WTC11 (cell line): ENCODE measurements around the gene SHROOM2. TPM values are rescaled to one million over a fixed set of nuclear protein-coding genes. Genes with fewer than 3 reads are reported as not detected.

Source experiments
- ATAC-seq: fragments of 200-7000 bp; cut with Tn5 transposase; 2 replicates; pipeline ENCODE4 v1.10.0; 2021; ENCODE audit warnings: mild to moderate bottlenecking, moderate library complexity
- CTCF ChIA-PET: fragments of 300-600 bp; sonication (Branson Sonifier 250); formaldehyde crosslinking; loops from one replicate; lab custom pipeline; 2021; ENCODE audit warnings: antibody characterized with exemption; lab: Charles Lee
- POLR2A ChIA-PET: fragments of 350-600 bp; sonication (Branson Sonifier 250); formaldehyde crosslinking; loops from one replicate; lab custom pipeline; 2021; ENCODE audit warnings: antibody characterized with exemption; lab: Charles Lee
- DNase-seq: peaks from one replicate; pipeline ENCODE4 v3.0.0; 2021; ENCODE audit warnings: low spot score
- H3K27ac Mint-ChIP-seq: 2 replicates; pipeline ENCODE4 v1.8.0; 2021; ENCODE audit warnings: mixed read lengths
- H3K27me3 Mint-ChIP-seq: 2 replicates; pipeline ENCODE4 v1.8.0; 2021; ENCODE audit warnings: low read depth, mild to moderate bottlenecking, moderate library complexity, mixed read lengths
- H3K36me3 Mint-ChIP-seq: 2 replicates; pipeline ENCODE4 v1.8.0; 2021; ENCODE audit warnings: mixed read lengths
- H3K4me1 Mint-ChIP-seq: 2 replicates; pipeline ENCODE4 v1.8.0; 2022; ENCODE audit warnings: mixed read lengths
- H3K4me3 Mint-ChIP-seq: 2 replicates; pipeline ENCODE4 v1.8.0; 2021; ENCODE audit warnings: mild to moderate bottlenecking, moderate library complexity, mixed read lengths
- H3K9me3 Mint-ChIP-seq: 2 replicates; pipeline ENCODE4 v1.8.0; 2021; ENCODE audit warnings: mixed read lengths
- ATF2 ChIP-seq: sonication (generic); formaldehyde crosslinking; IDR thresholded peaks from 2 replicates; pipeline ENCODE4 v1.8.1; 2022; ENCODE audit warnings: low read depth, missing genetic modification reagents, borderline replicate concordance
- E2F4 ChIP-seq: sonication (generic); formaldehyde crosslinking; IDR thresholded peaks from 2 replicates; pipeline ENCODE4 v1.8.1; 2022; ENCODE audit warnings: low read depth, mild to moderate bottlenecking, moderate library complexity, missing genetic modification reagents, borderline replicate concordance
- NFATC4 ChIP-seq: fragments of 250-450 bp; sonication (Bioruptor Pico); IDR thresholded peaks from 2 replicates; pipeline ENCODE4 v1.9.0; 2021; ENCODE audit warnings: mild to moderate bottlenecking
- NR1H2 ChIP-seq: sonication (generic); formaldehyde crosslinking; IDR thresholded peaks from 2 replicates; pipeline ENCODE4 v1.9.0; 2021; ENCODE audit warnings: mild to moderate bottlenecking, moderate library complexity, missing genetic modification reagents
- RORB ChIP-seq: fragments of 250-450 bp; sonication (Bioruptor Pico); IDR thresholded peaks from 2 replicates; pipeline ENCODE4 v1.9.0; 2021; ENCODE audit warnings: mild to moderate bottlenecking
- TCF7 ChIP-seq: sonication (generic); formaldehyde crosslinking; IDR thresholded peaks from 2 replicates; pipeline ENCODE4 v1.8.0; 2022; ENCODE audit warnings: mild to moderate bottlenecking, low read depth, missing genetic modification reagents, moderate library complexity
- ZMAT4 ChIP-seq: fragments of 250-450 bp; sonication (Bioruptor Pico); IDR thresholded peaks from 2 replicates; pipeline ENCODE4 v1.9.0; 2021; ENCODE audit warnings: mild to moderate bottlenecking
- ZNF121 ChIP-seq: sonication (generic); formaldehyde crosslinking; IDR thresholded peaks from 2 replicates; pipeline ENCODE4 v1.8.0; 2023; ENCODE audit warnings: missing genetic modification reagents
- total RNA-seq: library from RNA; stranded (reverse); gene quantifications from 3 replicates; pipeline ENCODE4 v1.2.3, GENCODE V29; 2021
- TF ChIP-seq, protein P1 (sequence below): sonication (generic); formaldehyde crosslinking; IDR thresholded peaks from 2 replicates; pipeline ENCODE4 v1.8.1; 2022; ENCODE audit warnings: mild to moderate bottlenecking, moderate library complexity, missing genetic modification reagents
- TF ChIP-seq, protein P2 (sequence below): fragments of 250-450 bp; sonication (Bioruptor Pico); IDR thresholded peaks from 2 replicates; pipeline ENCODE4 v2.1.2; 2022; ENCODE audit warnings: mild to moderate bottlenecking, moderate library complexity
- TF ChIP-seq, protein P3 (sequence below): sonication (generic); formaldehyde crosslinking; IDR thresholded peaks from 2 replicates; pipeline ENCODE4 v1.8.0; 2022; ENCODE audit warnings: missing genetic modification reagents

Gene SHROOM2
- total RNA-seq, 1 experiment from 2014 or later = 14.8 TPM

DNA sequence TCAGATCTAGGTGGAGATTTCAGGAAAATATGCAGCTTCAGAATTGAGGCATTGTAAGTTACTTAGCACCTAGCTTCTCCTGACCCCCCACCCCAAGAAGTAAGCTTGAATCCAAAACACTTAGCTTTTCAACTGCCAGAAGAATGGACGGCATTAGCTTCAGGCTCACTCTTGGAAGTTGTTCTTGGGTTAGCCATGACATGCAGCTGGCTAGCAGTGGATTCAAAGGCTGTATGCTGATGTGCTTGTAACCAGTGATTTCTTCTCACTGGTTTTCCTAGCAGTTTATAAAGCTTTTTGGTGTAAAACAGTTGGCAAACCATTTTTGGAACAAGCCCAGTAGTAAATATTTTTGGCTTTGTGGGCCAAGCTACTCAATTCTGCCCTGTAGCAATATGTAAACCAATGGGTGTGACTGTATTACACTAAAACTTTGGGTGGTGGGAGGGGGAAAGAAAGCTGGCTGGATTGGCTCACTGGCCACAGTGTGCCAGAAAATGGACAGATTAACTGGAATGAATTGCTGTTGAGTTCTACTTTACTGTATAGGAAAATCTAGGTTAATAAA is 85.6 kb downstream of the SHROOM2 start (continued):
- TF ChIP-seq ATF2 (CRISPR knock-in tag) = no peak

DNA sequence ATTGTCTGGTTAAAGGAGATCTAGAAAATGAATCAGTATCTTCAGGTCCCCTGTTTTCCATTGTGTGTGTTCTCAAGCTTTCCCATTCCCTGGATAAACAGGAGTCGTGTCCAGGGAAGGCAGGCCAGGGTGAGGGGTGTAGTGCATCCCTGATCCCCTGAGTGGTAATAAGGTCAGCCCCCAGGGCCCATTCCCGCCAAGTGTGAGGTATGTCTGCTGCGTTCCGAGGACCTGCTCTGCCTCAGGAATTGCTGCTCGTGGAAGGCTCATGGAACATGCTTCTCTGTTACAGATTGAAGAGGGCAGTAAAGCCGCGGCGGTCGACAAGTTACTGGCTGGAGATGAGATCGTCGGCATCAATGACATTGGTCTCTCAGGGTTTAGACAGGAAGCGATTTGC is 87.1 kb downstream of the SHROOM2 start:
- Mint-ChIP-seq H3K36me3 (peaks cover 5% of the 10 kb centered on the region), H3K4me1 (peaks cover 25% of the 10 kb centered on the region), H3K27ac (peak overlapping the region; percentile 53), H3K4me3 (no peak overlapping the region), H3K27me3 (no peaks in the 10 kb centered on the region), H3K9me3 (no peaks in the 10 kb centered on the region)
- DNase-seq (no peak), ATAC-seq (no peak)
- ChIA-PET POLR2A (no interaction called here), CTCF (no interaction called here)
- TF ChIP-seq, protein P1, sequence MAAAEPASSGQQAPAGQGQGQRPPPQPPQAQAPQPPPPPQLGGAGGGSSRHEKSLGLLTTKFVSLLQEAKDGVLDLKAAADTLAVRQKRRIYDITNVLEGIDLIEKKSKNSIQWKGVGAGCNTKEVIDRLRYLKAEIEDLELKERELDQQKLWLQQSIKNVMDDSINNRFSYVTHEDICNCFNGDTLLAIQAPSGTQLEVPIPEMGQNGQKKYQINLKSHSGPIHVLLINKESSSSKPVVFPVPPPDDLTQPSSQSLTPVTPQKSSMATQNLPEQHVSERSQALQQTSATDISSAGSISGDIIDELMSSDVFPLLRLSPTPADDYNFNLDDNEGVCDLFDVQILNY = no peak
- no peak for TF ChIP-seq NFATC4 (CRISPR knock-in tag)
- no peak for TF ChIP-seq ZNF121

DNA sequence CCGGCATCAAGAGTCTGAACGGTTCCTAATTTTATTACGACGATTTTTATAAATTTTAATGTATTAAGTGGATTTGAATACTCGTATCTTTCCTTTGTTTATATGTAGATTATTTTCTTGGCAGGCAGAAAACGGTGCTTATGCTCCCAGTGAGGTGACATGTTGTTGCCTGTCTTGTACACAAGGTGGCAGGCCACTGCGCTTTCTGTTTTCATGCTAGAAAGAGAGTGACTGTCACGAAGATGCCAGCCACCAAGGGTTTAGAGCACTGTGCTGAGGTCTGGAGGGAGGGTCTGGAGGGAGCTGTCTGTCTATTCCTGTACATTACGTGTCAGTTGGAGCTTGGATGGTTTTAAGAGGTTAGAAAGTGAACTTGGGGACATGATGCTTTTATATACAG is 87.7 kb downstream of the SHROOM2 start:
- TF ChIP-seq, protein P2, sequence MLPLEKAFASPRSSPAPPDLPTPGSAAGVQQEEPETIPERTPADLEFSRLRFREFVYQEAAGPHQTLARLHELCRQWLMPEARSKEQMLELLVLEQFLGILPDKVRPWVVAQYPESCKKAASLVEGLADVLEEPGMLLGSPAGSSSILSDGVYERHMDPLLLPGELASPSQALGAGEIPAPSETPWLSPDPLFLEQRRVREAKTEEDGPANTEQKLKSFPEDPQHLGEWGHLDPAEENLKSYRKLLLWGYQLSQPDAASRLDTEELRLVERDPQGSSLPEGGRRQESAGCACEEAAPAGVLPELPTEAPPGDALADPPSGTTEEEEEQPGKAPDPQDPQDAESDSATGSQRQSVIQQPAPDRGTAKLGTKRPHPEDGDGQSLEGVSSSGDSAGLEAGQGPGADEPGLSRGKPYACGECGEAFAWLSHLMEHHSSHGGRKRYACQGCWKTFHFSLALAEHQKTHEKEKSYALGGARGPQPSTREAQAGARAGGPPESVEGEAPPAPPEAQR (CRISPR knock-in tag) = no peak
- TF ChIP-seq, protein P3, sequence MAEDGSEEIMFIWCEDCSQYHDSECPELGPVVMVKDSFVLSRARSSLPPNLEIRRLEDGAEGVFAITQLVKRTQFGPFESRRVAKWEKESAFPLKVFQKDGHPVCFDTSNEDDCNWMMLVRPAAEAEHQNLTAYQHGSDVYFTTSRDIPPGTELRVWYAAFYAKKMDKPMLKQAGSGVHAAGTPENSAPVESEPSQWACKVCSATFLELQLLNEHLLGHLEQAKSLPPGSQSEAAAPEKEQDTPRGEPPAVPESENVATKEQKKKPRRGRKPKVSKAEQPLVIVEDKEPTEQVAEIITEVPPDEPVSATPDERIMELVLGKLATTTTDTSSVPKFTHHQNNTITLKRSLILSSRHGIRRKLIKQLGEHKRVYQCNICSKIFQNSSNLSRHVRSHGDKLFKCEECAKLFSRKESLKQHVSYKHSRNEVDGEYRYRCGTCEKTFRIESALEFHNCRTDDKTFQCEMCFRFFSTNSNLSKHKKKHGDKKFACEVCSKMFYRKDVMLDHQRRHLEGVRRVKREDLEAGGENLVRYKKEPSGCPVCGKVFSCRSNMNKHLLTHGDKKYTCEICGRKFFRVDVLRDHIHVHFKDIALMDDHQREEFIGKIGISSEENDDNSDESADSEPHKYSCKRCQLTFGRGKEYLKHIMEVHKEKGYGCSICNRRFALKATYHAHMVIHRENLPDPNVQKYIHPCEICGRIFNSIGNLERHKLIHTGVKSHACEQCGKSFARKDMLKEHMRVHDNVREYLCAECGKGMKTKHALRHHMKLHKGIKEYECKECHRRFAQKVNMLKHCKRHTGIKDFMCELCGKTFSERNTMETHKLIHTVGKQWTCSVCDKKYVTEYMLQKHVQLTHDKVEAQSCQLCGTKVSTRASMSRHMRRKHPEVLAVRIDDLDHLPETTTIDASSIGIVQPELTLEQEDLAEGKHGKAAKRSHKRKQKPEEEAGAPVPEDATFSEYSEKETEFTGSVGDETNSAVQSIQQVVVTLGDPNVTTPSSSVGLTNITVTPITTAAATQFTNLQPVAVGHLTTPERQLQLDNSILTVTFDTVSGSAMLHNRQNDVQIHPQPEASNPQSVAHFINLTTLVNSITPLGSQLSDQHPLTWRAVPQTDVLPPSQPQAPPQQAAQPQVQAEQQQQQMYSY = no peak
- TF ChIP-seq ATF2 (CRISPR knock-in tag) = no peak
- TF ChIP-seq NR1H2 (CRISPR knock-in tag) = no peak
- TF ChIP-seq NFATC4 (CRISPR knock-in tag) = no peak
- TF ChIP-seq TCF7 (CRISPR knock-in tag) = no peak
- TF ChIP-seq ZMAT4 (CRISPR knock-in tag) = no peak
- TF ChIP-seq E2F4 (CRISPR knock-in tag) = no peak
- TF ChIP-seq RORB = no peak
- Mint-ChIP-seq H3K4me3 (no peak overlapping the region), H3K27ac (no peak overlapping the region), H3K4me1 (peaks cover 25% of the 10 kb centered on the region), H3K27me3 (no peaks in the 10 kb centered on the region), H3K36me3 (peaks cover 5% of the 10 kb centered on the region), H3K9me3 (no peaks in the 10 kb centered on the region)
- ChIA-PET POLR2A (no interaction called here), CTCF (no interaction called here)
- DNase-seq = peak; percentile 32
- peak; percentile 60; the same call in 1 of the 2 replicates for ATAC-seq
